Measurements from ENCODE around the gene RXRG. TPM values are rescaled to one million over a fixed set of nuclear protein-coding genes. Genes with fewer than 3 reads are reported as not detected.
"Not testable (repeated sequence)": the region's sequence is repeated elsewhere in the genome, so short reads cannot be mapped to it uniquely, and the experiment has no call there.

The RXRG gene
- total RNA-seq (2014; rRNA removed; shearing (Covaris generic)), result not detected in 2 replicates
- polyA plus RNA-seq (2015; cell fraction: cytosol; rRNA removed), result not detected in 2 replicates
- not detected in 2 replicates for polyA plus RNA-seq (2015; cell fraction: nucleus; rRNA removed)

DNA sequence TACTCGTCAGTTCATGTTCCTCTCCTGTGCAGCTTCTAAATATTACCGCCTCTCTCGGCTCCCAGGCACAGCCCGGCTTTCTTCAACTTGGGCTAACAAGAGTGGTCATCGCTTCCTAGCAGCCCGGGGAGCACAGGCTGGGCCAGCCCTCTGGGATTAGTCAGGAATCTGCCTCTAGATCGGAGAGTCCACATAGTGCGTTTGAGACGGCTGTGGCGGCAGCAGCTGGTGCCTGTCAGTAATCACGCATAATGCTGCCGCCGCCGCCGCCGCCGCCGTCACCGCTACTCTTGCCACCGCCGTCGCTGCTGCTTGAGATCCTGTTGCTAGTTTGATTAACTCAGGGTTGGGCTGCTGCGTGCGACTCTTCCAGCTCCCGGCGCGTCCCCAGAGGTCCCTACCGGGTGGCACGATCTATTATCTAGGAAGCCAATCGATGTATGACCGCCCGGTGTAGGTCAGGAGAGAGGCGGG is at the start of gene RXRG:
RXRG (minus strand) TSS at position 230 of the 474 bp plus-strand sequence. CDS start 233 bp downstream, outside the sequence.
- peak; percentile 0 for DNase-seq (ENCODE audit: low read depth)

DNA sequence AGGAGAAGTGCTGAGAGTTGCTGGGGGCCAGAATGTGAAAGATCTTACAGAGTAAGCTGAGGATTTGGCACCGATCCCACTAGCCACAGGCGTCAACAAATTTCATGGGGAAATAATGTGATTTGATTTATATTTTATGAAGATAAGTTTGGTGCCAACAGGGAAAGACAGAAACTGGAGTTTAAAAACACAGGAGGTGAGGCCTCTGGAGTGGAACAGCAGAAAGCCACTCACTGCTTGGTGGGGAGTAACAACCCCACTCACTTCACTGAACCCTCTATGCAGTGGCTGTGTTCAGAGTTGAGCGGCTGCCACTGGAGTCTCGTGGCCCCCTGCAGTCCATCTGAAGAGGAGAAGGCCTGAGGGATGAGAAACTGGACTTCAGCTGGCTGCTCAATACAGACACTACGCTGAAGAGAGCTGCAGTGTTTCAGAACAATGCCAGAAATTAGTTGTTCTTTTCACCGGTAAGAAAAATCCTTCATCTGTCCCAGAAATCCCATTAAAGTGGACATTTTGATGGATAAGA is 48.0 kb upstream of the RXRG start:
- no peak for DNase-seq (ENCODE audit: low read depth)

DNA sequence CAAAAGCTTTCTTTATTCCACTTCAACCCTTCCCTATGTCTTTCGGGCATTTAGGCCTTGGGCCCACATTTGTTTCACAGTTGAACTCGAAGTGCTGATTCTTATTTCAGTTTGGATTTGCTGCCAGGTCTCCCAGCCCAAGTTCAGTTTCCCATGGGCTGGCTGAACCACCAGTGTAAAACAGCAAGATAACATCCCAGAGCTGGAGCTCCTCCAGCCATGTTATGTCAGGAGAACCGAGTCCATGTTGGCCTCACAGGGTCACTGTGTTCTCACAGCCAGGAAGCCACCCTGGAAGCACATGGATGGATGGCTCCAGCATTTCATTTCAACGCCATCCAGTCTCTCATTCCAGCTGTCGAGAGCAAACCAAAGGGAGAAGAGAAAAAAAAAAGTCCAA is 45.2 kb upstream of the RXRG start:
- no peak for DNase-seq (ENCODE audit: low read depth)

DNA sequence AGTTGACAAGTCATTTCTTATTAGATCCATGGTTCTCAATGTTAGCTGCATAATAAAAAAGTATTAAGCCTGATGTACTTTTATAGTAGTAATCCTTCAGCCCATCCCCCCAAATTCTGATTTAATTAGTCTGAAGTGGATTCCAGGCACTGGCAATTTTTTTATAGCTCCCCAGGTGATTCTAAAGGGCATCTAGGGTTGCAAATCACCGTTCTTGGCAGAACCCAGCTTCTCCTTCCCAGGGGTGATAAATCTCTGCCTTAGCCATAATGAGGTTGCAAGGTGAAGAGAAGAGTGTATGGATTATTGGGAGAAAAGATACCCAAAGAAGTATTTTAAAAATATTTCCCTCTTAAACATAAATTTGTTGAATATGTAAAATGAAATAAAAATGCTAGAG is 43.0 kb upstream of the RXRG start:
- no peak for DNase-seq (ENCODE audit: low read depth)

DNA sequence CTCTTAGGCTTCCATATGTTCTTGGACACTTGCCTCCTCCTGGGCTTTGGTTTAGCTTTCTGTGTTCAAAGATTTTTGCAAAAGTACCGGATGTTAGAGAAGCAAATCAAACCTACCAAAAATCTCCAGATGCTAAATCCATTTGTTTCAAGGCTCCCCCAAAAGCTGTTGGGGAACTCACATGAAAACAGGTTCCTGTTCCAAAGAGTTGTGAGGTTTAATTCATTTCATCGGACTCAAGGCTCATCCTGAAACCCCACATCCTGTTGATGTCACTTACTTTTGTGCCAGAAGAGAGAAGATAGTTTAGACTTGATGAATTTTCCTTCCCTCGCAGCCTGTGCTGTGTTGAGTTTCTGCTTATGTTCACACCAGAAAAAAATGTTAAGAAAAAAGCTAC is 41.7 kb upstream of the RXRG start:
- no peak for DNase-seq (ENCODE audit: low read depth)

DNA sequence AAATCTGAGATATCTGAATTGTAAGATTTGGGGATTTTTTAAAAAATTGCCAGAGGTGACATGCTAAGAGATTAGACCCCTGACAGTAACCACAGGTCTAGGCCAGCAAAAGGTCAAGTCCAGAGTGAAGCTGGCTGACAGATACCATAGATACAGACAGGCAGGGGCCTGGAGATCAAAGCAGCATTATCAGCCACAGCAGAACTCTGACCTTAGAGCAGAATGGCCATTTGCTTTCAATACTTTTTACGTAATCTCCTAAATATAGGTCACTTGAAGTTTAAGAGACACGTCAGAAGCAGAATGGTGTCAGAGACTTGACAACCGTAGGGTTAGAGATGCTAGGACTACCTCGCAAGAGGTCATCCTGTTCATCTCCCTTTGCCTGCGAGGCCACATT is 40.8 kb upstream of the RXRG start:
- DNase-seq (ENCODE audit: low read depth), result no peak

DNA sequence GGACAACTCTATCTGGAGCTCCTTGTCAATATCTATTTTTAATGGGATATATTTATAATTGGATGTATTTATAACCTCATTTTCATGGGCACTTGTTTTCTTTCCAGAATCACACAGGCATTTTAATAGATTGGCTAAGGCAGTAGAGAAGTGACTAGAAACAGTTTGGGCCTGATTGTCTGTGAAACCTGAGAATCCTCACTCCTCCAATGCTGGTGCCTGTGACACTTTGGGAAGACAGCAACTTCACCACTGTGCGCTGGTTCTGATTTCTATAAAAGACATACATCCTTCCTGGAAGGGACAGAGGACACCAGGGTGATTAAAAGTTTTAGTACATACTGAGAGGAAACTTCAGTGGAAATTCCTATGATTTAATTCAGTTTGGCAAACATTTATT is 39.6 kb upstream of the RXRG start:
- no peak for DNase-seq (ENCODE audit: low read depth)

DNA sequence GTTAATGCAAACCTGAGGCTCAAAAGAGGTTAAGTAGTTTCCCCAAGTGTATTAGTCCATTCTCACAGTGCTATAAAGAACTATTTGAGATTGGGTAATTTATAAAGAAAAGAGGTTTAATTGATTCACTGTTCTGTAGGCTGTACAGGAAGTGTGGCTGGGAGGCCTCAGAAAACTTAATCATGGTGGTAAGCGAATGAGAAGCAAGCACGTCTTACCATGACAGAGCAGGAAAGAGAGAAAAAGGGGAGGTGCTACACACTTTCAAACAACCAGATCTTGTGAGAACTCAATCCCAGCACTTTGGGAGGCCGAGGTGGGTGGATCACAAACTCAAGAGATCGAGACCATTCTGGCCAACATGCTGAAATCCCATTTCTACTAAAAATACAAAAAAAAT is 38.5 kb upstream of the RXRG start:
- DNase-seq (ENCODE audit: low read depth), result no peak

DNA sequence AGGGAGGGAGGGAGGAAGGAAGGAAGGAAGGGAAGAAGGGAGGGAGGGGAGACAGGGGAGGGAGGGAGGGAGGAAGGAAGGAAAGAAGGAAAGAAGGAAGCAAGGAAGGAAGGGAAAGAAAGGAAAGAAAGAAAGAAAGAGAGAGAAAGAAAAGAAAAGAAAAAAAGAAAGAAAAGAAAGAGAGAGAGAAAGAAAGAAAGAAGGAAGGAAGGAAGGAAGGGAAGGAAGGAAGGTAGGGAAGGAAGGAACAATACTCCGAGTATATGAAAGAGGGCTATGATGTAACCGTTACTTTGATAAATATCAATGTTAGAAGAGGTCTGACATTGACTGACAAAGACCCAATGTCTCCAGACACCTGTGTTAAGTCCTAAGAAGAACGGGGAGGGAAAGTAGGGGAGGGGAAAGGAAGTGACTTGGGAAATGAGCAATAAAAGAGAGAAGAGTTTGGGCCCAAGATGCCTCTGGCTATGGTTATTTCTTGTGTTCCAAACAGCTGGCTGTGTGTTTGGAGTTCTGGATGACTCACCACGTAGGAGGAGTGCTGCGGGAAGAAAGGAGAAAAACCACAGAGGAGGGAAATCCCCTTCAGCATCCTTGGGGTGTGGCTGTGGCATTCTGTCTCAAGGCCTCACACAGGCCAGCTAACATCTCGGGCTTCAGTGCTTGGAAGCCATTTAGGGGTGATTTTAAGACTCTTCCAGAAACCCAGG is 37.0 kb upstream of the RXRG start:
- peak; percentile 94 for DNase-seq (ENCODE audit: low read depth)

DNA sequence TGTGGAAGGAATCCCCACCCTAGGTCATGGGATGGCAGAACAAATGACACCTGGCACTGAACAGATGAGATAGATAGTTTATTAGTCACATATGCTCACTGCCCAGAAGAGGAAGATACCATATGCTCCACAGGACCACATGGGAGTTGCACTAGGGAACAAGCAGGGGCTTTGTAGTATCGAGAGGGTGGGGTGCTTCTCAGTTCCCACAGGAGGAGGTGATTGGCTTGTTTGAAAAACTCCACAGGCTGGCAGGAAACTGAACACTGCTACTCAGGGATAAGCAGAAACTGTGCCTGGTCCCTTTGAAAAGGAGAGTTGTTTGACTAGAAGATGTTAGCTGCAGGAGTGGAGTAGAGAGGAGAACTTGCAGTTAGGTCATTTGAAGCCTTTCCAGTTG is 31.9 kb upstream of the RXRG start:
- DNase-seq (ENCODE audit: low read depth), result no peak

DNA sequence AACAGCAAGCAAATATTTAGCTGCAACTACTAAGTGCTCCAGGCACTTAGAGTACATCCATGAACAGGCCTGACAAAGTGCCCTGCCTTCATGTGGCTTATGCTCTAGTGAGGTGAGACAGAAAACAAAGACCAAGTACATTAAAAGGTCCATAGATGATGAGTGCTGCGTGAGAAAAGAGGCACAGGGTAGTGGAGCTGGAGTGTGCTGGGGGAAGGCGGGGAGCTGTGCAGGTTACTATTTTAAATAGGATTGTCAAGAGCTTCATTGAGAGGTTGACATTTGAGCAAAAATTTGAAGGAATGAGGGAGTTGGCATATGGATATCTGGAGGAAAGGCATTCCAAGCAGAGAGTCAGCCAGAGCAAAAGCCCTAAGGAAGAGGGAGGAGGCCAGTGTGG is 29.3 kb upstream of the RXRG start:
- DNase-seq (ENCODE audit: low read depth), result no peak

DNA sequence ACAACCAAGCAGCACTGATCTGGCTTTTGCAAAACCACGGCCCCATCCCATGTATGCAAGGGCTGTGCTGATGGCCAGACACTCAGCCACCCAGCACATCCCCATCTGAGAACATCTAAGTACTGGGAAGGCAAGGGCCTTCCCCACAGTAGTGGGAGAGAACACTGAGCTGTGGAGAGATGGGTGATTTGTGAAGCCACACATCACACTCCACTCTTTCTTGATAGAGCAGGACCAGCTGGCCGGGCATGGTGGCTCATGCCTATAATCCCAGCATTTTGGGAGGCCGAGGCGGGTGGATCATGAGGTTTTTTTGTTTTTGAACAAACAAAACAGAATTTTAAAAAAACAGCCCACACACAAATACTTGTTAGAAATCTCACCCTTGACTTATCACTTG is 28.2 kb upstream of the RXRG start:
- no peak for DNase-seq (ENCODE audit: low read depth)

DNA sequence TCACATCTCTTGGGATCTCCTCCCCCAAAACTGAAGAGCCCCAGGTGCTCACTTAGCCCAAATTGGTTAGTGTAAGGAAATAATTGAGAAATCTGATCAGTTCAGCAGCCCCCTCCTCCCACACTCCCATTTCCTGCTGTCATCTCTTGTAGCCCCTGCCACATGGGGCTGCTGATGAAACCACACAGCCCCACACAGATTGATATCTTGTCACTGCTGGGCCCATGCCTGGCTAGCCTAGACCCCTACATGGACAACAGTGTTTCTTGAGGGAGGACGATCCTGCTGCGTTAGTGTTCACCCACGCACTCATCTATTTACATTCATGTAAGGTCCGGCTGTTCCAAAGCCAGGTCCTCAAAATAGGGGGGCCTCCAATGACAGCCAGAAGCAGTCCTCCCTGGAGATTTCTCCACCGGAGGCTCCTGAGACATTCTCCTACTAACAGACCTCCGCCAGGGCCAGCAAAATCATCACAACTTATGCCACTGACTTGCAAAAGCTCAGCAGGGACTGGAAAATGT is 23.9 kb upstream of the RXRG start:
- no peak for DNase-seq (ENCODE audit: low read depth)

DNA sequence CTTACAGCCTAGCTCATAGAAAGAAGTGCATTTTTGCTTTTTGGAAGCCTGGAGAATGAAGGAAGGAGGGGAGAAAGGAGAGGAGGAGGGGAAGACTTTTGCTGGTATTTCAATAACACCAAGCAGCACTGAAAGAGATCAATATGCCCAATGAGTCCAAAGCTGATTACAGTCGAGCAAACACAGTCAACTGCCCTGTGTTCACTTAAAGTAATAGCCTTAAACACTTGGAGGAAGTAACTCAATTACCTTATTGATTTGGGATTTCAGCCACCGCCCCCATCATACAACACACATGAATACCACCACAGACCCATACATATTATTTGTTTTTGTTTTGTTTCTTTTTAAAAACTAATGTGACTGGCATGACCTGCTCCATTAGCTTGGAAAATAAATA is 23.3 kb upstream of the RXRG start:
- no peak for DNase-seq (ENCODE audit: low read depth)

DNA sequence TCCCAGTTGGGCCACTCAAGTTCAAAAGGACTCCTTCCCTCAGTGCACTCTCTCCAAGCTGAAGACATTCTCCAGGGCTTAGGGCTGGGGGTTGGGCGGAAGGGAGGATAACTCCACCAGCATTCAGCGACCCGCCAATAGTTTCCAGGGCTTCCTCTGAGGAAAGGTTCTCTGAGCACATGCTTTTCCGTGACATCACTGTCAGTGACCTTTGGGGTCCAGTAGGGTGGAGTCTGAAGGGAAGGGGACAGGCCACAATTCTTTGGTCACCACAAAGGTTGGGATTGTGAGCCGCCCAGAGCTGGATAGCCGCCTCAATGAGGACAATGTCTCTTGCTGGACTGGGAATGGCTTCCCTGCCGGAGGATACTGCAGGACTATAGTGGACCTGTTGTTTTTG is 22.8 kb upstream of the RXRG start:
- no peak for DNase-seq (ENCODE audit: low read depth)

DNA sequence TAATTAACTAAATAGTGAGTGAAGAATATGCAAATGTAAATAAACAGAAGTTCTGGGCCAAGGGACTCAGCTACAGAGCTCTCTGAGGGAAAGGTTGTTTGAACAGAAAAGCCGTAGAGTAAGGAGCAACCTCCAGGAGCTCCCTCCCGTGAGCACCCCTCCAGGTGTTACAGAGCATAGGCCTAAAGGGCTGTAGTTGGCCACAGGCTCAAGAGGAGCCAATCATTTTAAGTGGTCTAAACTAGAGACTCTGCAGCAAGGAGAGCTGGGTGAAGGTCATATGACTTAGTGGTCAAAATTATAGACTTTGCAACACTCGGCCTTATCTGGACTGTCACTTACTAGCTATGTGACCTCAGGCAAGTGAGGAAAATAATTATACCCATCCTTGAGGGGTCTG is 19.1 kb upstream of the RXRG start:
- no peak for DNase-seq (ENCODE audit: low read depth)

DNA sequence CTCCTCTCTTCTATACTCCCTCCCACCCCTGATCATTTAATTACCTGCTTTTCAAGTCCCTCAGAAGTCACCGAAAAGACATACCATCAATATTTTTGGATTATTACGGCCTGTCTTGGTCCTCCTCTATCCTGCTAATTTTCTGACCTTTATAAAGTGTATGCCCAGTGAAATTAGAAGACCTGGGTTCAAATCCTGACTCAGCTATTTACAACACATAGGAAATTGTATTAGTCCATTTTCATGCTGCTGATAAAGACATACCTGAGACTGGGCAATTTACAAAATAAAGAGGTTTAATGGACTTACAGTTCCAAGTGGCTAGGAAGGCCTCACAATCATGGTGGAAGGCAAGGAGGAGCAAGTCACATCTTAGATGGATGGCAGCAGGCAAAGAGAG is 14.8 kb upstream of the RXRG start:
- not testable (repeated sequence) for DNase-seq (ENCODE audit: low read depth)

DNA sequence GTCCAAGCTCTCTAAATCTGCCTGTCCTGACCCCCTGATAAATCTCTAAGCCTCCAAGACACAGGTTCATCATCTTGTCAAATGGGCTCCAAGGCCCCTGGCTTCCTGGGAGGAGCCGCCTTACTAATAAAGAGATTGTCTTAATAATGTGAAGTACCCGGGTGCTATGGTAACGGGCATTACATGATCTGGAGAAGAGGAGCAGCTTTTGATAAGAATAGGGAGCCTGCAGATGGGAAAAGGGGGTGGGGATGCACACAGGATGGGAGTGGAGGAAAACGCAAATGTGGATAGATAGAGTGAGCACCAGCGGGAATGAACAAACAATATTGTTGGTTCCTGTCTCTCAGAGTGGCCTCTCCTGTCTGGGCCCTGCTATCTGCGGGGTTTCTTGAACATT is 11.9 kb upstream of the RXRG start:
- no peak for DNase-seq (ENCODE audit: low read depth)

DNA sequence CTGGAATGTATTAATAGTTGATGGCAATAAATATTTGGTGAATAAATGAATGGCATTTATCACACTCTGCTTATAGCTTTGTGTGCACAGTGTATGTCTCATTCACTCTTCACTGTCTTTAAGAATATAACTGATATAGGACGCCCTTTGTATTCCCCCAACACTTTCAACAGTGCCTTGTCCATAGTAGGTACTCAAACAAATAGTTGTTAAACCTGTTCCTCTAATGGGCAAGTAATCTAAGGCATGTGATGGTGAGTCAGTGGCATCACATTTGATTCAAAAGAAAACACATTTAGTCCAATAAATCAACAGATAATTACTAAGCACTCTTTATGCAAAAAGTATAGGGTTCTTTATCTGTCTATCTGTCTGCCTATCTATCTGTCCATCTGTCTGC is 11.2 kb upstream of the RXRG start:
- no peak for DNase-seq (ENCODE audit: low read depth)

DNA sequence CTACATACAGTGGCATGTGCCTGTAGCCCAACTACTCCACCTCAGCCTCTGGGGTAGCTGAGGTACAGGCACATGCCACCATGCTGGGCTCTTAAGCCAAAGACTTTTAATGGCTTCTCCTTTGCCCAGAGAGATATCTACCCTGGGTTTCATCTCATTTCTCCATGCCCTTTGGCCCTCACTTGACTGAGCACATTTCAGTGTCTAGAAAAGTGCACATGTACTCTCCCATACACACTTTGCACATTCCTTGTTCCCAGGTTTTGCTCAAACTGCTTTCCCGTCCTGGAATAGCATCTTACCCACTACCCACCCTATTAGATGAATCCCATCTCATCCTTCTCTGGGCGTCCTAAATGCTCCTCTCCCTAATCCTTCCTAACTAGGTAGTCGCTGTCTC is 10.2 kb upstream of the RXRG start:
- DNase-seq (ENCODE audit: low read depth), result no peak

DNA sequence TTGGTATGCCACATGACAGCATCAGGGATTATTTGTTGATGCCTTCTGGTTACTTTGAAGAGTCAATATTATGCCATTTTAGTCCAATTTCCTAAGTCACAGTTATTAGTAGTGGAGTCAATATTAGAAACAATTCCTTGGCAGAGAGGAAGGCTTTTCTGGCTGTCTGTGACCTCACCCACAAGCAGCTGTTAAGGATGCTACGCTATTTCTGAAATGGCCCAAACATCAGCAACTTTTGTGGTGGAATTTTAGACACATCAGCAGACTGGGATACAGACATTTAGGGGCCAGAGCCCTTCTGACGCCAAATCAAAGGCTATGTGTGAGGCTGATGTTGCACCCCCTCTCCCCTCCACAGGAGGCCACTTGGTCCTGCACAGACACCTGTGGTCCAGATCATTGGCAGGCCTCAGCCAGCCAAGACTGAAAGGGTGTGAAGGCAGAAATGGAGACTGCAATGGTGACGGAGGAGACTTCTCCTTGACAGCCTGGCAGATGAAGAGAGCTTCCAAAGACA is 9.2 kb upstream of the RXRG start:
- DNase-seq (ENCODE audit: low read depth), result no peak

DNA sequence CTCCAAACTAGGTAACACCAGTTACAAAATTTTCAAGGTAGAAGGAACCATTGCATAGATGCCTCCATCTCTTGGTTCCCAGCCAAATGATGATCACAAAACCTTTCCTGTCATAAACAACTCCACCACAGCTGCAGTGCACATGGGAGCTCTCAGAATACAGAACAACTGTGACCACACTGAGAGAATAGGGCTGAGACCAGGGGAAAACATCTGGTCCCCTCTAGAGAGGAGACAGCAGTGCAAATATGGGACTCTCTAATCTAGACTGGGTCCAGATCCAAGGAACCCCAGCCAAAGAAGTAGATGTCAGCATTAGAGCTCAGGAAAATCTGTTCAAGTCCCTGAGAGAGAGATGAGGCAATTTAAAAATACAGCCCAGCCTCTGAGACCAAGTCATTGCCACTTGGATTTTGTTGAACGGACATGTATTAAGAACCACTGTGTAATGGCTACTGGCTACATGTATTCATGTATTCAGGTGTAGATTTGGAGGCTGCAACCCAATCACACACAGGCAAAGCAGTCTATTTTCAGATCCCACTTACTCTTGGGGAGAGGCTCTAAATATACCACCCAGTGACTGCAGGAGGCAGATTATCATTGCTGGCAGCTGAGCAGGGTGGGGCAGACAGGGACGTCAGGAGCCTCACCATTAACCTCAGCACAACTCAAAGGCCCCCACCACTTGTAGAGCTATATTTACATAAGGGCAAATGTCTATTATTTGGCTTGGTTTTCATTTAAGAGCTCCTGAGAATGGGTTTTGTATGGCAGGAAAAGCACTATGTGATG is 7.6 kb upstream of the RXRG start:
- no peak for DNase-seq (ENCODE audit: low read depth)
